Progenitor cell of endocrine pancreas (in vitro differentiated cells): ENCODE results near the gene ZNF552. TPM values are rescaled to one million over a fixed set of nuclear protein-coding genes. Genes with fewer than 3 reads are reported as not detected.
A peak's percentile ranks its signal among the peaks of the same experiment; 100 is the strongest.
"Not testable (repeated sequence)": the region's sequence is repeated elsewhere in the genome, so short reads cannot be mapped to it uniquely, and the experiment has no call there.

Source experiments
- DNase-seq: peaks from one replicate; pipeline ENCODE4 v3.0.0; 2021; ENCODE audit warnings: low spot score; ENCODE audit not compliant: unreplicated experiment
- H3K27ac Mint-ChIP-seq: 2 replicates; pipeline ENCODE4 v1.8.0; 2021; ENCODE audit warnings: mild to moderate bottlenecking, moderate library complexity, mixed read lengths
- H3K27me3 Mint-ChIP-seq: 2 replicates; pipeline ENCODE4 v1.8.0; 2021; ENCODE audit warnings: mixed read lengths
- H3K36me3 Mint-ChIP-seq: 2 replicates; pipeline ENCODE4 v1.8.0; 2022; ENCODE audit warnings: mixed read lengths; ENCODE audit not compliant: insufficient read depth
- H3K4me1 Mint-ChIP-seq: 2 replicates; pipeline ENCODE4 v1.8.0; 2021; ENCODE audit warnings: low read depth, mixed read lengths
- H3K4me3 Mint-ChIP-seq: 2 replicates; pipeline ENCODE4 v1.8.0; 2021; ENCODE audit warnings: low read depth, mild to moderate bottlenecking, moderate library complexity, mixed read lengths
- H3K9me3 Mint-ChIP-seq: 2 replicates; pipeline ENCODE4 v1.8.0; 2021; ENCODE audit warnings: low read depth, mixed read lengths
- CTCF ChIP-seq: fragments of 200-600 bp; sonication (generic); IDR thresholded peaks from one replicate; pipeline ENCODE4 v1.5.0; 2021; ENCODE audit warnings: antibody characterized with exemption, mild to moderate bottlenecking; ENCODE audit not compliant: unreplicated experiment
- total RNA-seq: library from RNA; stranded (reverse); gene quantifications from 2 replicates; pipeline ENCODE4 v1.2.1, GENCODE V29; 2021

The ZNF552 gene
- total RNA-seq, 1 donor from 2014 or later: 27.9 TPM

- Mint-ChIP-seq H3K36me3 (peaks cover 15% of the 10 kb centered on the region), H3K27me3 (no peaks in the 10 kb centered on the region), H3K9me3 (no peaks in the 10 kb centered on the region), H3K4me3 (no peak overlapping the region), H3K27ac (peak overlapping the region; percentile 20), H3K4me1 (no peaks in the 10 kb centered on the region)
- TF ChIP-seq CTCF: no peak
- no peak for DNase-seq
Observed at GRCh38 chr19:57841122-57841763, 26.5 kb upstream of the ZNF552 start.

GRCh38 chr19:57838622-57839191, 24.0 kb upstream of the ZNF552 start:
- Mint-ChIP-seq H3K36me3 (peaks cover 12% of the 10 kb centered on the region), H3K27ac (peak overlapping the region; percentile 25)
- not testable (repeated sequence) for H3K4me1 Mint-ChIP-seq, DNase-seq, H3K9me3 Mint-ChIP-seq, H3K4me3 Mint-ChIP-seq, H3K27me3 Mint-ChIP-seq

- H3K36me3 Mint-ChIP-seq, H3K9me3 Mint-ChIP-seq, H3K4me3 Mint-ChIP-seq, H3K27me3 Mint-ChIP-seq, H3K4me1 Mint-ChIP-seq, DNase-seq, H3K27ac Mint-ChIP-seq: not testable (repeated sequence)
Observed at GRCh38 chr19:57836991-57837390, 22.3 kb upstream of the ZNF552 start.

- peaks cover 45% of the 10 kb centered on the region for H3K4me1 Mint-ChIP-seq
- no peaks in the 10 kb centered on the region for H3K27me3 Mint-ChIP-seq
- peak; percentile 62 for TF ChIP-seq CTCF
- peak within 1 kb of the TSS; percentile 86 for H3K4me3 Mint-ChIP-seq
- DNase-seq: peak; percentile 78
- H3K27ac Mint-ChIP-seq: peak within 1 kb of the TSS; percentile 94
- H3K36me3 Mint-ChIP-seq: peaks cover 17% of the 10 kb centered on the region
- H3K9me3 Mint-ChIP-seq: no peaks in the 10 kb centered on the region
Observed at GRCh38 chr19:57830071-57830602, 15.4 kb upstream of the ZNF552 start, which contains the start of gene ZNF587B. ZNF587B (plus strand) TSS chr19:57830299; CDS start chr19:57830529, 230 bp downstream.

- no peaks in the 10 kb centered on the region for H3K9me3 Mint-ChIP-seq
- H3K27me3 Mint-ChIP-seq: no peaks in the 10 kb centered on the region
- H3K27ac Mint-ChIP-seq: peak overlapping the region; percentile 94
- H3K4me3 Mint-ChIP-seq: peak overlapping the region; percentile 86
- peaks cover 50% of the 10 kb centered on the region for H3K4me1 Mint-ChIP-seq
- H3K36me3 Mint-ChIP-seq: peaks cover 19% of the 10 kb centered on the region
- no peak for TF ChIP-seq CTCF
- no peak for DNase-seq
Observed at GRCh38 chr19:57829316-57829715, 14.6 kb upstream of the ZNF552 start.

GRCh38 chr19:57825511-57825910, 10.8 kb upstream of the ZNF552 start:
- DNase-seq: no peak
- H3K27ac Mint-ChIP-seq: peak overlapping the region; percentile 49
- H3K9me3 Mint-ChIP-seq: no peaks in the 10 kb centered on the region
- peaks cover 65% of the 10 kb centered on the region for H3K4me1 Mint-ChIP-seq
- H3K27me3 Mint-ChIP-seq: no peaks in the 10 kb centered on the region
- TF ChIP-seq CTCF: no peak
- peaks cover 25% of the 10 kb centered on the region for H3K36me3 Mint-ChIP-seq
- H3K4me3 Mint-ChIP-seq: no peak overlapping the region

- not testable (repeated sequence) for H3K9me3 Mint-ChIP-seq, H3K27me3 Mint-ChIP-seq, DNase-seq
- H3K36me3 Mint-ChIP-seq: peaks cover 21% of the 10 kb centered on the region
- peak overlapping the region; percentile 55 for H3K4me3 Mint-ChIP-seq
- peak overlapping the region; percentile 96 for H3K27ac Mint-ChIP-seq
- peaks cover 58% of the 10 kb centered on the region for H3K4me1 Mint-ChIP-seq
Observed at GRCh38 chr19:57823608-57824007, 8.9 kb upstream of the ZNF552 start.

GRCh38 chr19:57823155-57823554, 8.4 kb upstream of the ZNF552 start:
- H3K4me3 Mint-ChIP-seq: peak overlapping the region; percentile 55
- peak overlapping the region; percentile 96 for H3K27ac Mint-ChIP-seq
- not testable (repeated sequence) for DNase-seq, H3K27me3 Mint-ChIP-seq, H3K9me3 Mint-ChIP-seq
- peaks cover 63% of the 10 kb centered on the region for H3K4me1 Mint-ChIP-seq
- H3K36me3 Mint-ChIP-seq: peaks cover 21% of the 10 kb centered on the region

GRCh38 chr19:57821501-57821900, 6.8 kb upstream of the ZNF552 start:
- not testable (repeated sequence) for H3K4me3 Mint-ChIP-seq, H3K9me3 Mint-ChIP-seq, DNase-seq, H3K27ac Mint-ChIP-seq, H3K27me3 Mint-ChIP-seq
- Mint-ChIP-seq H3K4me1 (peaks cover 65% of the 10 kb centered on the region), H3K36me3 (peaks cover 14% of the 10 kb centered on the region)
